GM18951 (cell line): ENCODE measurements around the gene SERPINE2.
"Not testable (repeated sequence)": the region's sequence is repeated elsewhere in the genome, so short reads cannot be mapped to it uniquely, and the experiment has no call there.

ENCODE experiments used
- POLR2A ChIP-seq: IDR thresholded peaks from 4 replicates; pipeline ENCODE4 v1.6.1; 2011; ENCODE audit warnings: mild to moderate bottlenecking; ENCODE audit not compliant: insufficient read length, insufficient read depth; ENCODE audit errors: extremely low read depth
- in situ Hi-C: fragments of 300-500 bp; cut with MboI; formaldehyde crosslinking; loops from one replicate; pipeline ENCODE4 v1.12.0; 2022; ENCODE audit warnings: low sequenced_read_pairs, mixed read lengths, inconsistent platforms; ENCODE audit not compliant: unreplicated experiment

SERPINE2 gene

GRCh38 chr2:224017957-224018356 lies 21.1 kb downstream of the SERPINE2 start:
- in situ Hi-C loops, result no loop called here
- no peak for TF ChIP-seq POLR2A

- in situ Hi-C loops, result no loop called here
- TF ChIP-seq POLR2A, result no peak
Observed at GRCh38 chr2:224016963-224017362, 22.1 kb downstream of the SERPINE2 start.

- no peak for TF ChIP-seq POLR2A
- in situ Hi-C loops, result no loop called here
Observed at GRCh38 chr2:224014336-224014735, 24.8 kb downstream of the SERPINE2 start.

- in situ Hi-C loops, result no loop called here
- no peak for TF ChIP-seq POLR2A
Observed at GRCh38 chr2:224011837-224012236, 27.2 kb downstream of the SERPINE2 start.

- no peak for TF ChIP-seq POLR2A
- in situ Hi-C loops, result no loop called here
Observed at GRCh38 chr2:224009605-224010315, 29.3 kb downstream of the SERPINE2 start.

GRCh38 chr2:224008702-224009261 lies 30.3 kb downstream of the SERPINE2 start:
- in situ Hi-C loops, result no loop called here

GRCh38 chr2:224004105-224004695 lies 34.9 kb downstream of the SERPINE2 start:
- in situ Hi-C loops, result no loop called here

More at GRCh38 chr2:224008702-224009261, 30.3 kb downstream of the SERPINE2 start:
- TF ChIP-seq POLR2A, result no peak

GRCh38 chr2:224000662-224001061 lies 38.4 kb downstream of the SERPINE2 start:
- in situ Hi-C loops, result not testable (repeated sequence)

More at GRCh38 chr2:224004105-224004695, 34.9 kb downstream of the SERPINE2 start:
- TF ChIP-seq POLR2A, result no peak

- in situ Hi-C loops, result no loop called here
- no peak for TF ChIP-seq POLR2A
Observed at GRCh38 chr2:223999862-224000261, 39.2 kb downstream of the SERPINE2 start.

- no peak for TF ChIP-seq POLR2A
- in situ Hi-C loops, result no loop called here
Observed at GRCh38 chr2:223998948-223999347, 40.1 kb downstream of the SERPINE2 start.

GRCh38 chr2:223997938-223998337 lies 41.1 kb downstream of the SERPINE2 start:
- in situ Hi-C loops, result no loop called here
- no peak for TF ChIP-seq POLR2A

GRCh38 chr2:223996391-223996790 lies 42.7 kb downstream of the SERPINE2 start:
- TF ChIP-seq POLR2A, result no peak
- in situ Hi-C loops, result no loop called here

- in situ Hi-C loops, result no loop called here
- TF ChIP-seq POLR2A, result no peak
Observed at GRCh38 chr2:223995569-223995968, 43.5 kb downstream of the SERPINE2 start.

GRCh38 chr2:223994562-223995162 lies 44.4 kb downstream of the SERPINE2 start:
- no peak for TF ChIP-seq POLR2A
- in situ Hi-C loops, result no loop called here
